Measurements from ENCODE around the gene RNASEH2B.

The RNASEH2B gene, protein sequence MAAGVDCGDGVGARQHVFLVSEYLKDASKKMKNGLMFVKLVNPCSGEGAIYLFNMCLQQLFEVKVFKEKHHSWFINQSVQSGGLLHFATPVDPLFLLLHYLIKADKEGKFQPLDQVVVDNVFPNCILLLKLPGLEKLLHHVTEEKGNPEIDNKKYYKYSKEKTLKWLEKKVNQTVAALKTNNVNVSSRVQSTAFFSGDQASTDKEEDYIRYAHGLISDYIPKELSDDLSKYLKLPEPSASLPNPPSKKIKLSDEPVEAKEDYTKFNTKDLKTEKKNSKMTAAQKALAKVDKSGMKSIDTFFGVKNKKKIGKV
- total RNA-seq = 71.4 to 112 (median 95.1) reads per million in 4 donors

DNA sequence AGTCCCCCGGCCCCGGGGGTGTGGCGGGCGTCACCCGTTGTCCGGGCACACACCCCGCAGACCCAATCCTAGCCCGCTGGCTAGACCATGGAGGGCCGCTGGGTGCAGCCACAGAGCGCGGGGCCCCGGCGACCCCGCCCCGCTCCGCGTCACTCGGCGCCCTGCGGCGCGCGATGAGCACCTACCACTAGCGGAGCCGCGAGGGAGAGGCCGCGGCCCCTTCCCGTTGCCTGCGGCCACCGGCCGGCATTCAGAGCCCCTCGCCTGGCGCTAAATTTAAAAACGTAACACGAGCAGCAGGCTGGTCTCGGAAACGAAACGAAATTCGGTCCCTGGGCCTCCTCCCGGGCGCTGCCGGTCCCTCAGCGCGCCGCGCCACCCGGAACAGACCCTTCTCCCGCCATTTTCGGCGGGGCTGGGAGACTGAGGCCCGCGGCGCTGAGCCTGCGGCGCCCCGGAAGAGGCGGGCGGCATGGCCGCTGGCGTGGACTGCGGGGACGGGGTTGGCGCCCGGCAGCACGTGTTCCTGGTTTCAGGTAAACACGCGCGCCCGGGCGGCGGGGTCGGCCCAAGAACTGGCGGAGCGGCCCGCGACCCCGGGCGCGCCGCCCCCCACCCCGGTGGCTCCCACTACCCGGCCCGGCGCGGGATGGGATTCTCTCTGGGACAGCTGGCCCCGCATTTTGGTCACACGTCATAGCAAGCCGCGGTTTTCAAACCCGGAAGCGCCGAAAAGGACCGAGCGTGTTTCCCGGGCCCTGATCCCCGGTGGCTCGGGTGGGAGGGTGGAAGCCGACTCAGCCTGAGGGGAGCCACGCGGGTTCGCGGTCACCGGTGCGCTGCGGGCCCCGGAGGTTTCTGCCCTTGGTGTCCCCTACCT, at the start of gene RNASEH2B:
RNASEH2B (plus strand) TSS at position 187 of the 880 bp plus-strand sequence; CDS start at position 473, 286 bp downstream.
- DNase-seq = peak; percentile 50 to 85 (median 58)

DNA sequence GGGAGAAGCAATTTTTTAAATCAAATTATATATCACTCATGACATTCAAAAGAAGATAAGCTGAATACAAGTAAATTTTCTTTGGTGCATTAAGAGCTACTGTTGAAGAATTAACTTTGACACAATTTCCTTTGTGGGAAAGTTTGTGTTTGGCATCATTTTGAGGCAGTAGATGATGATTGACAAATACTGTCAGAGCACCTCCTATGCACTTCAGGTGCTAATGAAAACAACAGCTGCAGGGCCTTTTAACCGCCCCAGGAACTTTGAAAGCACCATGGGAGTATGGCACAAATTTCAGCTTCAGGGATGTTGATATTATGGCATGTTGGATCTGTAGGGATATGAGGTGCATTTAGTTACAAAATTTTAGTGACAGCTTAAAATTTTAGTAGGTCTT, 45.1 kb upstream of the RNASEH2B start:
- no peak for DNase-seq

DNA sequence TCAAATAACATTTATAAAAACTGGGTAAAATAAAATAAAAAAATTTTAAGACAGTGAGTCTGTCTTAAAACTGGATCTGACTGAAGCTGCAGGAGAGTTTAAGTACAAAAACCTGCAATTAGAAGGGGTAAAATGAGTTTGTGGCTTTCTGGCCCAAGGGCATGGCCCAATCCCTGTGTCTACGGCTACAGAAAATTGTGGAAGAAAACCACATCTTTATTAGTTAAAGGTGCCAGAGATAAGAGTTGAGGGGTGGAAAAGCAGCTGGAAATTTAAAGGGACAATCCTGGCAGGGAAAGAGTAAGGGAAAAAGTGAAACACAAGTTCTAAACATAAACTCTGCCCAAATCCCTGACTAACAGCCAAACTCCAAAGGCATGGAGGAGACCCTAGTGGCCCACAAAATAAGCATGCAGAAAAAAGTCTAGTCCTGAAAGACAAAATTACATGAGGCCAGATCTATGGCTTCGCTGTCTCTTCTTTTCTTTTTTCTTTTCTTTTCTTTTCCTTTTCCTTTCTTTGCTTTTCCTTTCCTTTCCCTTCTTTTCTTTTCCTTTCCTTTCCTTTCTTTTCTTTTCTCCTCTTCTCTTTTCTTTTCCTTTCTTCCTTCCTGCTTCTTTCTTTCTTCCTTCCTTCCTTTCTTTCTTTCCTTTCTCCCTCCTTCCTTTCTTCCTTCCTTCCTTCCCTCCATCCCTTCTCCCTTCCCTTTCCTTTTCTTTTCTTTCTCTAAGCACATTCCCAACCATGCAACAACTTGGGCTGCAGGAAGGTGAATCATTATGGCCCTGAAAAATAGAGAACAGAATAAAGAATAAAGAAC, 42.6 kb upstream of the RNASEH2B start:
- DNase-seq = no peak

DNA sequence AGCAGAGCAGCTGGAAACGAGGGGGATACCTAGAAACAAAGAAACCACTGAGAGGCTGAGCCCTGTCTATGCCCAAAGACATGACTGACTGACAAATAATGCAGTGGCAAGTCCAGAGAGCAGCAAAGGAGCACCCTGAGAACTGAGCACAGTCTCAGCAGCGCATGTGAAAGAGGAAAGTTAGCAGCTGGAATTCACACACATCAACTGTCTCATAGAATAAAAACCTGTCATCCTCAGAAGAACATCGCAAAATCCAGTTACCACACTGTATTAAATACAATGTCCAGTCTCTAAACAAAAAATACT, 42.0 kb upstream of the RNASEH2B start:
- DNase-seq = no peak

- no peak for DNase-seq
Observed at GRCh38 chr13:50871405-50871804, 38.2 kb upstream of the RNASEH2B start.

DNA sequence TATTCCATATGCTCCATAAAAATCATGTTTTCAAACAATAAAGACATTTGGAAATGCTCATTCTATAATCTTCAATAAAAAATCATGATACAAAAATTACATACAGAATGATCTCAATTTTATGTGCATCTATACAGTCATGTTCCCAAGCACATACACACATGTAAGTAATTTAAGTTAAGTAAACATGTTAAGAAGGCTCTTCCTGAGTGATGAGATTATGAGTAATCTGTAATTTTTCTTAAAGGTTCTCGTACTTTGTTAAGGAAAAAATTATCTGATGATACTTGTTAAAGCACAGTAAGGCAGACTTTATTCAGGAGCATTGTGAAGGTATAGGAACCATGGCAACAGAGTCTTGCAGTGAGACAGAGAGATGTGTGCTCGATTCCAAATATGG, 36.1 kb upstream of the RNASEH2B start:
- DNase-seq = no peak

DNA sequence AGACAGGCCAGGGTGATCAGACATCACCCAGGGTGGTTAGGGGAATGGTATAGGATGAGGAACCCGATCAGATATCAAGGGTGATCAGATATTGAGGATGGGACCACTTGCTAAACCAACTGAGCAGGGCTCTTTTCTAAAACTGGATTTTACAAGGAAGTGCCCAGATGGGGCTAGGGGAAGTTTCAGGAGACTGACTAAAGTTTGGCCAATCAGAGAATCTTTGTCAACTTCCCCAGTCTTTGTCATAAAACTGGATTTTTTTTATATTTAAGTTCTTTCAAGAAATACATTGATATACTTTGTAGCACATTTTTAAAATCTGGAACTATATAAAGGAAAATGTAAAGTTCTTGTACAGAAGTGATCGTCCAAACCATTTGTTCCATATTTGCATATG, 35.6 kb upstream of the RNASEH2B start:
- DNase-seq = no peak

DNA sequence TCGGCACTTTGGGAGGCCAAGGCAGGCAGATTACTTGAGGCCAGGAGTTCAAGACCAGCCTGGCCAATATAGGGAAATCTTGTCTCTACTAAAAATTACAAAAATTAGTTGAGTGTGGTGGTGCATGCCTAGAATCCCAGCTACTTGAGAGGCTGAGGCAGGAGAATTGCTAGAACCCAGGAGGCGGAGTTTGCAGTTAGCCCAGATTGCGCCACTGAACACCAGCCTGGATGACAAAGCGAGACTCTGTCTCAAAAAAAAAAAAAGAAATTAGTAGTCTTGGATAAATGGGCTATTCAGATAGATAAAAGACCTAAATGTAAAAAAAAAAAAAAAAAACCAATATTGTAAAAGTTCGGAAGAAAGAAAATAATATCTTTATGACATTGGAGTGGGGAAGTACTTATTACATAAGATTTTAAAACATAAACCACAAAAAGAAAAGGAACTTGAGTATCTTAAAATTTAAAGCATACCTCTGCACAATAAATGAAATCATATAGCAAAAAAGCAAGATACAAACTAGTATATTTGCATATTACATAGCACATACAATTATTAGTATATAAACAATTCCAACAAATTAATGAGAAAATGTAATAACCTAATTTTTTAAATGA, 26.7 kb upstream of the RNASEH2B start:
- no peak for DNase-seq

- DNase-seq = no peak
Observed at GRCh38 chr13:50883728-50884127, 25.9 kb upstream of the RNASEH2B start.

DNA sequence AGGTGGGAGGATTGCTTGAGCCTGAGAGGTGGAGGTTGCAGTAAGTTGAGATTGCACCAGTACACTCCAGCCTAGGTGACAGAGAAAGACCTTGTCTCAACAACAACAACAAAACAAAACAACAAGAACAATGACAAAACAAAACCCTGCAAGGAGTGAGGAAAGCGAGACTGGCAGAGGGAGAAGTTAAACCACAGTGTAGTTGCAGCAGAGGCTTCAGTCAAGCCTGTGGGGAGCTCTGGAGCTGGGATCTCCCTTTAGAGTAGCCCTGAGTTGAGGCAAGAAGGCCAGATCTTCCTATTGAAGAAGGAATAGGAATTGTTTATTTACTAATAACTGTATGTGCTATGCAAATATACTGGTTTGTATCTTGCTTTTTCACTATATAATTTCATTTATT, 25.3 kb upstream of the RNASEH2B start:
- no peak for DNase-seq

DNA sequence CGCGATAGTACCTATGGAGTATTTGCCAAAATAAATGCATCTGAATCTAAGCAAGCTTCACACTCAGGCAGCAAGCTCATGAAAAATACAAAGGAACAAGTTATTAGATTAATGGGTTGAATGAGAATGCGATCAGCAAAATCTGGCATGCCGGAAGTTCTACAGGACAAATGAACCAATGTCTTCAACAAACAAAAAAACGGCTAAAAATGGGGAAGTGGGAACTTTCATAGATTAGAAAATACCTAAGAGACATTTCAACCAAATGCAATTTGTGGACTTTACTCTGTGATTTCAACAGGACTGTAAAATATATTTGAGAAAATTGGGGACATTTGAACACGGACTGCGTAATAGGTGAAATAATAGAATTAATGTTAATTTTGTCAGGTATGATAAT, 22.4 kb upstream of the RNASEH2B start:
- no peak for DNase-seq

- no peak for DNase-seq
Observed at GRCh38 chr13:50888362-50888761, 21.2 kb upstream of the RNASEH2B start.

DNA sequence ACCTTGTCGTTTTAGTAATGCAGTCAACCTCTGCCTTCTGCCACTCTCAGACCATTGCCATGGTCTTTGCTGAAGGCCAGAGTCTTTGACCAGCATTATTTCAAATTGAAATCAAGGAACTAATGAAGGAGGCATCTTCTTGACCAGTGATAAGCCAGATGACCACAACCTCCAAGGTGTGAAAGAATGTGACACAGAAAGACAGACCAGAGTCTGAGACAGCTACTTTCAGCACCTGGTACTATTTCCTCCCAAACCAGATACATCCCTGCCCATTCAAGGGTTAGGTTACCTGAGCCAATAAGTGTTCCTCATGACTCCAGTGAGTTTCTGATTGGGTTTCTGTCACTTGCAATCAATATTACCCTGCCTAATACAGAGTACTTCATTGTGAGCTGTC, 20.3 kb upstream of the RNASEH2B start:
- no peak for DNase-seq

DNA sequence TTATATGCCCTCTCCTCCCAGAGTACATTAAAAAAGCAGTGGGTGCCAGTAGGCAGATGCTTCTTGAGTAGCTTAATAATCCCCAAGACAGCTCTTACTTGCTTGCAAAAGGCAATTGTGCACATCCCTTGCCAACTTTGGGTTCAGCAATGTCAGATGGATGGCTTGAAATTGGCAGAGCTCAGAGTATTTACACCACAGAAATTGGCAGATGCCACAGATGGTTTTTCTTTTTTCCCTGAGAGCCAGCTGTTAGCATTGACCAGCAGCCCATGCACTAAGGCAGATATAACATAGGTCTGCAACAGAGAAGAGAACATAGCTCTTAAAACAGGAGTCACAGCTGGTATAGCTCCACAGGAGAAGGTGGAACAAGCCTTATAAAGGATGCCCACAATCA, 18.4 kb upstream of the RNASEH2B start:
- DNase-seq = no peak

DNA sequence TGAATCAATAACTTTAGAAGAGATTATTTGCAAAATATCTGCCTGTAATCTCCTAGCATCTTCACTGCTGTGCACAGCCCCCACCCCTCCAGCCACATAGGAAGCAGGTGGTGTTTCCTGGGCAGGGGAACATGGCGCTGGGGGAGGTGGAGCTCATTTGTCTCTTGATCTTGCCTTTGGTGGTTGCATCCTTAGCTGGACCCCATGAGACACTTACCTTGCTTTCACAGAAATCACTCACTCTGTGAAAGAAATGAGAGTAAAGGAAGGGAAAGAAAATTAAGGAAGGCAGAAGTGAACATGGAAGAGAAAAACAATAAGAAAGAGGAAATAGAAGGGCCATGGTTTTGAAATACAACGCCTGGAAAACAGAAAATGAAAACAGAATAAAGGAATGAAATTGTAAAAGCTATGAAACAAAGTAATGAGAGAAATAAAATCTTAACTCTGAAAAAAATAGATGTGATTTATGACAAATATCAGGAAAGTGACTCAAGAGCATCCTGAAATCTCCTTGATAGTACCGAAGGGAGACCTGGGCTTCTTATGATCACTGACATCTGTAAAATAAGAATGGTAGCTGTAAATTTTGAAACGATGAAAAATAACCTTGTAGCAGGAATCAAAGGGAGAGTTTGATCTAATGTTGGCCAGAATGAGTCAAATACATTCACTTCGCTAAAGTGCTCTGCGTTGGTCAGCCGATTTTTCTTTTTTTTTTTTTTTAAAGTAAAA, 17.2 kb upstream of the RNASEH2B start:
- peak in 4 of 5 donors; percentile 9 to 79 (median 20) for DNase-seq

DNA sequence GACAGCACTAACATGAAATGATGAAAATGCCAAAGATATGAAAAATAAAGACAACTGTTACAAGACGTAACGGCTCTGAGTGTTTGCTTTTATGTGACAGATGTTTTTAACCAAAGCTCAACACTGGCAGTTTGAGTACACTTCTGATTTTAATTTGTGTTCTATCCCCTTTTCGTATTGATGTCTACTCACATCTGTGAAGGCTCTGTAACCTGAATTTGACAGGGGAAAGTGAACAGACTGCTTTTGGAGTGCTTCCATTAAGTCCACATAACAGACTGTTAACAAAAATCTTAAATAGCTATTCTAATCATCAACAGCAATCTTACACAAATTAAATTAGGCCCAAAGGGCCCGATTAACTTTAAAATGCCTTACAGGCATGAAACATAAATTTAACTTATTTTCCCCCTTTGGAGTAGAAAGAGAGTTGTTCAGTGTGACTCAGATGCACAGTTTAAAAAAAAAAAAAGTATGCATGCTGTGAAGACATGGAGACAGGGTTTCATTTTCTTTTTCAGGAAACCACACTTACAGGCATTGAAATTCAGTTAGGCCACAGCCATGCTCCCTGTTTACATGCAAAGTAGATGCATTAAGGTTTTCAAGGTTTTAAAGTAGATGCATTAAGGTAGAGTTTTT, 16.3 kb upstream of the RNASEH2B start:
- peak in 1 of 5 donors; percentile 88 for DNase-seq

- DNase-seq = no peak
Observed at GRCh38 chr13:50894012-50894411, 15.6 kb upstream of the RNASEH2B start.

DNA sequence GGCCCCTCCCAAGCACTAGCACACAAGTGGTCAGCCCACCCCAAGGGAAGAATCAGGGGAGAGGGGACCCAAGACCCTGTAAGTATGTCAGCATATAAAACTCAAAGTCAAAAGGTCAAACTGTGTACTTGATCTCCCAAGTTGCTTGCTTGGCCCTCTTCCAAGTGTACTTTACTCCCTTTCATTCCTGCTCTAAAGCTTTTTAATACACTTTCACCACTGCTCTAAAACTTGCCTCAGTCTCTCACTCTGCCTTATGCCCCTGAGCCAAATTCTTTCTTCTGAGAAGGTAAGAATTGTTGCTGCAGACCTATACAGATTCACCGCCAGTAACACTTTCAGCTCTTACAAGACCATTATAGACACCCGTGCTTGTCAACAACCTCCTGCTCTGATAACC, 15.1 kb upstream of the RNASEH2B start:
- DNase-seq = no peak

DNA sequence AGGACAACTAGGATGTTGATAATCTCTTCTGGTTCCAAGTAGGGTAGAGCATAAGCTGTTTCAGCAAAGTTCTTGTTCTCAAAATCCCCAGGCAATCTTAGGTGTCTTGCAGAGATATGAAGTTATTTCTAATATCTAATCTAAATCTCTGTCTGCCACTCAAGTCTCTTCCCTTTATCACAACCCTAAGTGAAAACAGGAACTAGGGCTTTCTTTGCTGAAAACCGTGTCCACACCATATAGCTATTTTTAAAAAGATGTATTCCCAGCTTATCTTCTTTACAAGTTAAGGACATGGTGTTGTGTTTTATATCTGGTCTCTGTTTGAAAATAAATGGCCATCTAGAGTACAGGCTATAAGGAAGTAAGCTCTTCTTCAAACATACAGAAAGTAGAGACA, 11.3 kb upstream of the RNASEH2B start:
- DNase-seq = no peak

GRCh38 chr13:50901701-50902100, 7.9 kb upstream of the RNASEH2B start:
- DNase-seq = no peak

- no peak for DNase-seq
Observed at GRCh38 chr13:50905256-50905655, 4.3 kb upstream of the RNASEH2B start.

DNA sequence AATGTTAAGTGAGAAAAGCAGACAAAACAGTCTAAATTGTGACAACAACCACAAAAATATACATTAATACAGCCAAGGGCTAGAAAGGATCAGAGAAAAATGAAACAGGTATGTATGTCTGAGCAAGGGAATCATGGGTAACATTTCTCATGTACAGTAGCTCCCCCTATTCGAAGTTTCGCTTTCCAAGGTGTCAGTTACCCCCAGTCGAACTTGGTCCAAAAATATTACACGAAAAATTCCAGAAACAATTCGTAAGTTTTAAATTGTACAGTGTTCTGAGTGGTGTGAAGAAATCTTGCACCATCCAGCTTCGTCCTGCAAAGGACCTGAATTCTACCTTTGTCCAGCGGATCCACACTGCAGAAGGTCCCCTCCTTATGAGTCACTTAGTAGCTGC, 1.8 kb upstream of the RNASEH2B start:
- no peak for DNase-seq
